GM12878 (cell line): ENCODE data around the gene MAML2. TPM values are rescaled to one million over a fixed set of nuclear protein-coding genes. Genes with fewer than 3 reads are reported as not detected.

Source experiments
- ATAC-seq: fragments of 200-7000 bp; cut with Tn5 transposase; 3 replicates; pipeline ENCODE4 v1.9.1; 2020; ENCODE audit warnings: mild to moderate bottlenecking, moderate library complexity
- BruUV-seq: library from RNA; stranded (reverse); fragments of 400-500 nt; replicated peaks from 2 replicates; lab custom pipeline; 2021; lab: Mats Ljungman, UMichigan
- CTCF ChIA-PET: fragments of 300-600 bp; sonication (Branson Sonifier 250); formaldehyde crosslinking; extraction: SDS; loops from one replicate; lab custom pipeline; 2021; ENCODE audit warnings: inconsistent platforms; lab: Yijun Ruan, JAX
- POLR2A ChIA-PET: fragments of 350-600 bp; formaldehyde crosslinking; extraction: SDS; loops from one replicate; lab custom pipeline; 2021; ENCODE audit warnings: inconsistent platforms; lab: Charles Lee
- RAD21 ChIA-PET: fragments of 300-600 bp; sonication (Branson Sonifier 250); formaldehyde crosslinking; loops from one replicate; lab custom pipeline; 2023; ENCODE audit warnings: antibody characterized with exemption; ENCODE audit not compliant: unreplicated experiment; lab: Charles Lee
- SMC1A ChIA-PET: fragments of 300-600 bp; sonication (Branson Sonifier 250); formaldehyde crosslinking; loops from one replicate; lab custom pipeline; 2023; ENCODE audit not compliant: unreplicated experiment, uncharacterized antibody; lab: Charles Lee
- DNase-seq: peaks from one replicate; pipeline ENCODE4 v3.0.0-alpha.2; 2011; ENCODE audit warnings: low read depth, low spot score
- FAIRE-seq: peaks from 3 replicates; lab custom pipeline; 2011; peaks lifted over from hg19 to GRCh38; lab: Jason Lieb, UNC
- H2AFZ ChIP-seq: 2 replicates; pipeline ENCODE4 v1.6.0; 2011; ENCODE audit warnings: low read depth, low read length, control low read depth; ENCODE audit not compliant: control insufficient read depth
- H3K27ac ChIP-seq: 2 replicates; pipeline ENCODE4 v1.5.1; 2011; ENCODE audit warnings: control low read depth; ENCODE audit not compliant: control insufficient read depth, insufficient read depth
- H3K27me3 ChIP-seq, 2 experiments: replicated peaks in 1 of 2; 2 replicates each; pipeline versions ENCODE4 v1.6.0 to v1.6.1; 2011; ENCODE audit warnings: low read length in 1 of 2; ENCODE audit not compliant: control insufficient read depth in 2 of 2, insufficient read depth in 2 of 2
- H3K36me3 ChIP-seq, 2 experiments: 2 replicates each; pipeline ENCODE4 v1.5.1; 2011; ENCODE audit warnings: low read length in 1 of 2; ENCODE audit not compliant: control insufficient read depth in 2 of 2, insufficient read depth in 2 of 2
- H3K4me1 ChIP-seq: 2 replicates; pipeline ENCODE4 v1.6.1; 2011; ENCODE audit warnings: mild to moderate bottlenecking, low read length, moderate library complexity, mixed read lengths; ENCODE audit not compliant: control insufficient read depth, insufficient read depth
- H3K4me2 ChIP-seq: 2 replicates; pipeline ENCODE4 v1.6.0; 2011; ENCODE audit warnings: control low read depth; ENCODE audit not compliant: control insufficient read depth, insufficient read depth
- H3K4me3 ChIP-seq: fragments of 200-600 bp; sonication (generic); 2 replicates; pipeline ENCODE4 v1.5.1; 2016
- H3K79me2 ChIP-seq: 2 replicates; pipeline ENCODE4 v1.6.0; 2011; ENCODE audit warnings: low read length; ENCODE audit not compliant: control insufficient read depth, insufficient read depth
- H3K9ac ChIP-seq: 2 replicates; pipeline ENCODE4 v1.8.0; 2011; ENCODE audit warnings: low read length, control low read depth, mixed read lengths; ENCODE audit not compliant: control insufficient read depth, insufficient read depth
- H3K9me3 ChIP-seq: replicated peaks from 3 replicates; pipeline ENCODE4 v1.5.1; 2011; ENCODE audit warnings: mild to moderate bottlenecking, low read length; ENCODE audit not compliant: control insufficient read depth, insufficient read depth
- H4K20me1 ChIP-seq: 2 replicates; pipeline ENCODE4 v1.6.0; 2011; ENCODE audit not compliant: control insufficient read depth, insufficient read depth
- BCL3 ChIP-seq: IDR thresholded peaks from 2 replicates; pipeline ENCODE4 v1.6.1; 2011; ENCODE audit warnings: borderline replicate concordance, low read depth, mild to moderate bottlenecking, moderate library complexity, low read length; ENCODE audit not compliant: insufficient read depth, poor library complexity, severe bottlenecking
- BHLHE40 ChIP-seq, 2 experiments: fragments of 450-650 bp in 1 of 2; IDR thresholded peaks; 2 replicates each; pipeline ENCODE4 v1.6.1; 2011 to 2017; ENCODE audit warnings: low read depth in 2 of 2, borderline replicate concordance in 1 of 2, improper control_type of control experiment in 1 of 2, low read length in 1 of 2, mild to moderate bottlenecking in 1 of 2
- CEBPZ ChIP-seq: fragments of 150-350 bp; IDR thresholded peaks from 2 replicates; pipeline ENCODE4 v1.6.1; 2016; ENCODE audit warnings: low read depth, low read length
- EZH2 ChIP-seq: IDR thresholded peaks from 2 replicates; pipeline ENCODE4 v1.6.1; 2012; ENCODE audit warnings: low read depth, mild to moderate bottlenecking, control low read depth, inconsistent platforms, low read length, borderline replicate concordance; ENCODE audit not compliant: control insufficient read depth
- HDAC2 ChIP-seq: fragments of 200-600 bp; sonication (generic); IDR thresholded peaks from 2 replicates; pipeline ENCODE4 v1.6.1; 2017
- IRF4 ChIP-seq: IDR thresholded peaks from 2 replicates; pipeline ENCODE4 v1.6.1; 2011; ENCODE audit warnings: low read depth, low read length
- JUND ChIP-seq: IDR thresholded peaks from 2 replicates; pipeline ENCODE4 v1.6.1; 2012; ENCODE audit warnings: low read depth, mild to moderate bottlenecking, low read length, improper control_type of control experiment, moderate library complexity
- KLF5 ChIP-seq: fragments of 450-650 bp; IDR thresholded peaks from 2 replicates; pipeline ENCODE4 v1.6.1; 2014; ENCODE audit warnings: mild to moderate bottlenecking; ENCODE audit not compliant: partially characterized antibody
- LARP7 ChIP-seq: fragments of 450-650 bp; IDR thresholded peaks from 2 replicates; pipeline ENCODE4 v1.6.1; 2017; ENCODE audit warnings: mild to moderate bottlenecking
- MEF2B ChIP-seq: fragments of 450-650 bp; IDR thresholded peaks from 2 replicates; pipeline ENCODE4 v1.6.1; 2018; ENCODE audit warnings: mild to moderate bottlenecking, moderate library complexity; ENCODE audit not compliant: partially characterized antibody, poor library complexity, severe bottlenecking
- NFYA ChIP-seq: IDR thresholded peaks from 2 replicates; pipeline ENCODE4 v1.6.1; 2011; ENCODE audit warnings: low read depth, mild to moderate bottlenecking, low read length, improper control_type of control experiment, borderline replicate concordance
- POLR2AphosphoS5 ChIP-seq: IDR thresholded peaks from 2 replicates; pipeline ENCODE4 v1.6.1; 2011; ENCODE audit warnings: mild to moderate bottlenecking, low read length, inconsistent platforms
- RB1 ChIP-seq: fragments of 450-650 bp; formaldehyde crosslinking; IDR thresholded peaks from 2 replicates; pipeline ENCODE4 v1.6.1; 2017; ENCODE audit warnings: mild to moderate bottlenecking, borderline replicate concordance
- RBBP5 ChIP-seq: fragments of 200-600 bp; sonication (generic); conservative IDR thresholded peaks from 2 replicates; pipeline ENCODE4 v1.6.1; 2016
- SMAD5 ChIP-seq: IDR thresholded peaks from 2 replicates; pipeline ENCODE4 v1.6.1; 2016; ENCODE audit warnings: antibody characterized with exemption, low read depth
- TARDBP ChIP-seq: IDR thresholded peaks from 2 replicates; pipeline ENCODE4 v1.6.1; 2016; ENCODE audit warnings: borderline replicate concordance
- ZNF384 ChIP-seq: IDR thresholded peaks from 2 replicates; pipeline ENCODE4 v1.6.1; 2012; ENCODE audit warnings: low read depth, mild to moderate bottlenecking, low read length, improper control_type of control experiment, borderline replicate concordance
- ZNF622 ChIP-seq: fragments of 450-650 bp; IDR thresholded peaks from 2 replicates; pipeline ENCODE4 v1.6.1; 2017; ENCODE audit warnings: mild to moderate bottlenecking, inconsistent platforms
- WGBS: methylation state at CpG from one replicate; pipeline ENCODE4 v1.1.6; 2016; ENCODE audit warnings: low lambda C conversion rate; ENCODE audit not compliant: insufficient replicate concordance, insufficient coverage; ENCODE audit errors: missing lambda C conversion rate; 5-methylcytosine and 5-hydroxymethylcytosine counted together
- in situ Hi-C: fragments of 300-500 bp; cut with MboI; formaldehyde crosslinking; loops from 9 replicates; pipeline ENCODE4 v1.14.3; 2018; ENCODE audit warnings: mixed read lengths
- intact Hi-C: fragments of 100-400 bp; cut with micrococcal nuclease; formaldehyde crosslinking; loops from one replicate; pipeline ENCODE4 v1.14.2; 2022; ENCODE audit not compliant: unreplicated experiment
- polyA plus RNA-seq, 11 experiments: library from polyadenylated mRNA; depleted of rRNA in 4 of 11; unstranded in 6 of 11; stranded (reverse) in 5 of 11; fragments of >200 nt; fragmentation: Nextera tagmentation in 4 of 11; fragmentation: Illumina TruSeq in 1 of 11; extraction: Ambion mirVana in 4 of 11; extraction: Trizol in 1 of 11; gene quantifications; 1 replicate in 1 of 11; 2 replicates in 10 of 11; pipeline versions ENCODE4 v1.2.1 to v1.2.3, GENCODE V29; 2011 to 2016; ENCODE audit warnings: inconsistent platforms in 2 of 11, missing spikeins in 2 of 11, low read depth in 1 of 11
- total RNA-seq, 4 experiments: library from RNA; depleted of rRNA in 3 of 4; stranded (reverse); fragments of >200 nt in 3 of 4; fragmentation: Illumina TruSeq in 1 of 4; extraction: Trizol in 1 of 4; gene quantifications; 2 replicates each; pipeline versions ENCODE4 v1.2.1 to v1.2.3, GENCODE V29; 2013 to 2021

The MAML2 gene
- total and polyA plus RNA-seq, 10 of the 15 experiments (the other 5 are each of a cell fraction or from before 2014, with no cell fraction given): 2.5 to 15.1 (median 12.0) TPM

- in situ Hi-C loops: no loop called here
- peaks cover 12% of the 10 kb centered on the region; the same call in 1 of the 2 replicates for H3K4me1 ChIP-seq
- SMC1A ChIA-PET: interaction anchor here (1.0 to 1.9 kb wide), 3 partner anchors 9 to 479 kb away, joined by 3 to 7 read pairs (median 6); no protein-coding TSS in a partner anchor
- TF ChIP-seq TARDBP: no peak
- no peak for TF ChIP-seq BCL3
- TF ChIP-seq BHLHE40 (IDR thresholded peaks at IDR 0.05; ENCODE audit: borderline replicate concordance in 1 of 2, low read depth in 2 of 2, low read length in 1 of 2): no peak
- no peak for TF ChIP-seq HDAC2
- no peak for TF ChIP-seq SMAD5
- no peak for TF ChIP-seq POLR2AphosphoS5
- no peak for TF ChIP-seq NFYA
- TF ChIP-seq RB1: no peak
- no peak for TF ChIP-seq EZH2
- TF ChIP-seq ZNF384: no peak
- no peak for TF ChIP-seq CEBPZ
- no peak for TF ChIP-seq IRF4
- TF ChIP-seq RBBP5: no peak
- TF ChIP-seq LARP7: no peak
- no peak for TF ChIP-seq KLF5
- no peak for TF ChIP-seq JUND
- no peak for TF ChIP-seq ZNF622
- TF ChIP-seq MEF2B: no peak
These were observed 14.5 kb downstream of the MAML2 start for GRCh38 chr11:96328395-96329010.

More at GRCh38 chr11:96328395-96329010, 14.5 kb downstream of the MAML2 start:
- H3K9ac ChIP-seq: no peak overlapping the region
- no peaks in the 10 kb centered on the region; the same call in none of the 2 replicates for H4K20me1 ChIP-seq
- no peak overlapping the region for H3K4me2 ChIP-seq
- no peak overlapping the region for H2AFZ ChIP-seq
- ChIA-PET POLR2A (interaction anchor here (0.5 kb wide), 1 partner anchor 97 kb away, joined by 5 read pairs; no protein-coding TSS in a partner anchor), CTCF (interaction anchor here (0.9 to 1.2 kb wide), 3 partner anchors 9 to 15 kb away, joined by 3 to 4 read pairs (median 3); partner anchors contain the start of gene MAML2), RAD21 (no interaction called here)
- WGBS: 92% methylated on average over 8 of the region's 8 CpGs
- H3K4me3 ChIP-seq: no peak overlapping the region
- intact Hi-C loops: no loop called here
- H3K27me3 ChIP-seq: no peaks in the 10 kb centered on the region
- BruUV-seq: no TSS peak
- no peak for DNase-seq
- H3K9me3 ChIP-seq: no peaks in the 10 kb centered on the region
- H3K79me2 ChIP-seq: peaks cover 79% of the 10 kb centered on the region
- no peak overlapping the region for H3K27ac ChIP-seq
- peaks cover 0 to 7% of the 10 kb centered on the region in 2 experiments; a peak in 1 of 4 replicates for H3K36me3 ChIP-seq
- ATAC-seq: no peak
- FAIRE-seq: no peak
